ENCODE data around the gene TOP3B. TPM values are rescaled to one million over a fixed set of nuclear protein-coding genes. Genes with fewer than 3 reads are reported as not detected.

TOP3B gene
- total and polyA plus RNA-seq, 2 donors: 17.4 to 18.4 TPM

- WGBS: 97% methylated on average over 5 of the region's 5 CpGs
- H3K9me3 ChIP-seq (ENCODE audit: control insufficient read depth in 2 of 2, insufficient read depth in 1 of 2, low read length in 1 of 2): no peaks in the 10 kb centered on the region
- H3K27ac ChIP-seq (ENCODE audit: low read depth in 1 of 2, low read length in 1 of 2): no peak overlapping the region
- no peak for DNase-seq (ENCODE audit: low read depth in 6 of 9, low spot score in 9 of 9)
- H3K36me3 ChIP-seq (ENCODE audit: control insufficient read depth in 2 of 2, insufficient read depth in 2 of 2, low read length in 1 of 2): peaks cover 89 to 90% of the 10 kb centered on the region in 2 donors
- no peaks in the 10 kb centered on the region for H3K4me1 ChIP-seq (ENCODE audit: control insufficient read depth in 2 of 2, insufficient read depth in 2 of 2, low read length in 2 of 2)
- H3K27me3 ChIP-seq (ENCODE audit: control insufficient read depth in 2 of 2, insufficient read depth in 1 of 2, low read length in 1 of 2): no peaks in the 10 kb centered on the region
- no peak overlapping the region for H3K4me3 ChIP-seq (ENCODE audit: low read length in 2 of 2)
Observed at GRCh38 chr22:21968452-21969129, 14.0 kb downstream of the TOP3B start.

- DNase-seq (ENCODE audit: low read depth in 6 of 9, low spot score in 9 of 9): no peak
- H3K4me3 ChIP-seq (ENCODE audit: low read length in 2 of 2): no peak overlapping the region
- no peaks in the 10 kb centered on the region for H3K27me3 ChIP-seq (ENCODE audit: control insufficient read depth in 2 of 2, insufficient read depth in 1 of 2, low read length in 1 of 2)
- WGBS: 97% methylated on average over 7 of the region's 7 CpGs
- no peak overlapping the region for H3K27ac ChIP-seq (ENCODE audit: low read depth in 1 of 2, low read length in 1 of 2)
- no peaks in the 10 kb centered on the region for H3K4me1 ChIP-seq (ENCODE audit: control insufficient read depth in 2 of 2, insufficient read depth in 2 of 2, low read length in 2 of 2)
- peaks cover 89 to 91% of the 10 kb centered on the region in 2 donors for H3K36me3 ChIP-seq (ENCODE audit: control insufficient read depth in 2 of 2, insufficient read depth in 2 of 2, low read length in 1 of 2)
- no peaks in the 10 kb centered on the region for H3K9me3 ChIP-seq (ENCODE audit: control insufficient read depth in 2 of 2, insufficient read depth in 1 of 2, low read length in 1 of 2)
Observed at GRCh38 chr22:21967693-21968271, 14.8 kb downstream of the TOP3B start.

- 96% methylated on average over 16 of the region's 16 CpGs for WGBS
- no peaks in the 10 kb centered on the region for H3K9me3 ChIP-seq (ENCODE audit: control insufficient read depth in 2 of 2, insufficient read depth in 1 of 2, low read length in 1 of 2)
- H3K4me3 ChIP-seq (ENCODE audit: low read length in 2 of 2): no peak overlapping the region
- H3K4me1 ChIP-seq (ENCODE audit: control insufficient read depth in 2 of 2, insufficient read depth in 2 of 2, low read length in 2 of 2): no peaks in the 10 kb centered on the region
- H3K27me3 ChIP-seq (ENCODE audit: control insufficient read depth in 2 of 2, insufficient read depth in 1 of 2, low read length in 1 of 2): no peaks in the 10 kb centered on the region
- H3K27ac ChIP-seq (ENCODE audit: low read depth in 1 of 2, low read length in 1 of 2): no peak overlapping the region
- H3K36me3 ChIP-seq (ENCODE audit: control insufficient read depth in 2 of 2, insufficient read depth in 2 of 2, low read length in 1 of 2): peaks cover 89 to 94% of the 10 kb centered on the region in 2 donors
- DNase-seq (ENCODE audit: low read depth in 6 of 9, low spot score in 9 of 9): no peak
Observed at GRCh38 chr22:21966643-21967516, 15.7 kb downstream of the TOP3B start.

GRCh38 chr22:21965762-21966288, 16.8 kb downstream of the TOP3B start:
- H3K4me1 ChIP-seq (ENCODE audit: control insufficient read depth in 2 of 2, insufficient read depth in 2 of 2, low read length in 2 of 2): no peaks in the 10 kb centered on the region
- DNase-seq (ENCODE audit: low read depth in 6 of 9, low spot score in 9 of 9): no peak
- H3K4me3 ChIP-seq (ENCODE audit: low read length in 2 of 2): no peak overlapping the region
- H3K36me3 ChIP-seq (ENCODE audit: control insufficient read depth in 2 of 2, insufficient read depth in 2 of 2, low read length in 1 of 2): peaks cover 89 to 94% of the 10 kb centered on the region in 2 donors
- H3K9me3 ChIP-seq (ENCODE audit: control insufficient read depth in 2 of 2, insufficient read depth in 1 of 2, low read length in 1 of 2): no peaks in the 10 kb centered on the region
- no peak overlapping the region for H3K27ac ChIP-seq (ENCODE audit: low read depth in 1 of 2, low read length in 1 of 2)
- no peaks in the 10 kb centered on the region for H3K27me3 ChIP-seq (ENCODE audit: control insufficient read depth in 2 of 2, insufficient read depth in 1 of 2, low read length in 1 of 2)
- 97% methylated on average over 6 of the region's 6 CpGs for WGBS

- no peaks in the 10 kb centered on the region for H3K9me3 ChIP-seq (ENCODE audit: control insufficient read depth in 2 of 2, insufficient read depth in 1 of 2, low read length in 1 of 2)
- no peaks in the 10 kb centered on the region for H3K27me3 ChIP-seq (ENCODE audit: control insufficient read depth in 2 of 2, insufficient read depth in 1 of 2, low read length in 1 of 2)
- 98% methylated on average over 6 of the region's 6 CpGs for whole genome bisulfite sequencing
- no peak overlapping the region for H3K27ac ChIP-seq (ENCODE audit: low read depth in 1 of 2, low read length in 1 of 2)
- H3K4me3 ChIP-seq (ENCODE audit: low read length in 2 of 2): no peak overlapping the region
- DNase-seq (ENCODE audit: low read depth in 6 of 9, low spot score in 9 of 9): no peak
- no peaks in the 10 kb centered on the region for H3K4me1 ChIP-seq (ENCODE audit: control insufficient read depth in 2 of 2, insufficient read depth in 2 of 2, low read length in 2 of 2)
- peaks cover 86 to 94% of the 10 kb centered on the region in 2 donors for H3K36me3 ChIP-seq (ENCODE audit: control insufficient read depth in 2 of 2, insufficient read depth in 2 of 2, low read length in 1 of 2)
Observed at GRCh38 chr22:21964918-21965484, 17.6 kb downstream of the TOP3B start.

GRCh38 chr22:21964234-21964633, 18.4 kb downstream of the TOP3B start:
- H3K36me3 ChIP-seq (ENCODE audit: control insufficient read depth in 2 of 2, insufficient read depth in 2 of 2, low read length in 1 of 2): peaks cover 88 to 96% of the 10 kb centered on the region in 2 donors
- no peak overlapping the region for H3K4me3 ChIP-seq (ENCODE audit: low read length in 2 of 2)
- H3K9me3 ChIP-seq (ENCODE audit: control insufficient read depth in 2 of 2, insufficient read depth in 1 of 2, low read length in 1 of 2): no peaks in the 10 kb centered on the region
- 99% methylated on average over 15 of the region's 15 CpGs for WGBS
- no peak for DNase-seq (ENCODE audit: low read depth in 6 of 9, low spot score in 9 of 9)
- H3K27ac ChIP-seq (ENCODE audit: low read depth in 1 of 2, low read length in 1 of 2): no peak overlapping the region
- no peaks in the 10 kb centered on the region for H3K27me3 ChIP-seq (ENCODE audit: control insufficient read depth in 2 of 2, insufficient read depth in 1 of 2, low read length in 1 of 2)
- no peaks in the 10 kb centered on the region for H3K4me1 ChIP-seq (ENCODE audit: control insufficient read depth in 2 of 2, insufficient read depth in 2 of 2, low read length in 2 of 2)

- Histone ChIP-seq H3K9me3 (ENCODE audit: control insufficient read depth in 2 of 2, insufficient read depth in 1 of 2, low read length in 1 of 2) (no peaks in the 10 kb centered on the region), H3K4me3 (ENCODE audit: low read length in 2 of 2) (no peak overlapping the region), H3K27me3 (ENCODE audit: control insufficient read depth in 2 of 2, insufficient read depth in 1 of 2, low read length in 1 of 2) (no peaks in the 10 kb centered on the region), H3K27ac (ENCODE audit: low read depth in 1 of 2, low read length in 1 of 2) (no peak overlapping the region), H3K36me3 (ENCODE audit: control insufficient read depth in 2 of 2, insufficient read depth in 2 of 2, low read length in 1 of 2) (peaks cover 89 to 99% of the 10 kb centered on the region in 2 donors), H3K4me1 (ENCODE audit: control insufficient read depth in 2 of 2, insufficient read depth in 2 of 2, low read length in 2 of 2) (no peaks in the 10 kb centered on the region)
- 98% methylated on average over 19 of the region's 19 CpGs for WGBS
- DNase-seq (ENCODE audit: low read depth in 6 of 9, low spot score in 9 of 9): no peak
Observed at GRCh38 chr22:21963790-21964211, 18.8 kb downstream of the TOP3B start.

GRCh38 chr22:21963286-21963685, 19.3 kb downstream of the TOP3B start:
- H3K4me3 ChIP-seq (ENCODE audit: low read length in 2 of 2): no peak overlapping the region
- H3K9me3 ChIP-seq (ENCODE audit: control insufficient read depth in 2 of 2, insufficient read depth in 1 of 2, low read length in 1 of 2): no peaks in the 10 kb centered on the region
- 99% methylated on average over 7 of the region's 7 CpGs for WGBS
- no peak for DNase-seq (ENCODE audit: low read depth in 6 of 9, low spot score in 9 of 9)
- H3K27ac ChIP-seq (ENCODE audit: low read depth in 1 of 2, low read length in 1 of 2): no peak overlapping the region
- no peaks in the 10 kb centered on the region for H3K27me3 ChIP-seq (ENCODE audit: control insufficient read depth in 2 of 2, insufficient read depth in 1 of 2, low read length in 1 of 2)
- peaks cover 87 to 99% of the 10 kb centered on the region in 2 donors for H3K36me3 ChIP-seq (ENCODE audit: control insufficient read depth in 2 of 2, insufficient read depth in 2 of 2, low read length in 1 of 2)
- H3K4me1 ChIP-seq (ENCODE audit: control insufficient read depth in 2 of 2, insufficient read depth in 2 of 2, low read length in 2 of 2): no peaks in the 10 kb centered on the region

- Histone ChIP-seq H3K27ac (ENCODE audit: low read depth in 1 of 2, low read length in 1 of 2) (no peak overlapping the region), H3K4me3 (ENCODE audit: low read length in 2 of 2) (no peak overlapping the region), H3K36me3 (ENCODE audit: control insufficient read depth in 2 of 2, insufficient read depth in 2 of 2, low read length in 1 of 2) (peaks cover 81 to 95% of the 10 kb centered on the region in 2 donors), H3K4me1 (ENCODE audit: control insufficient read depth in 2 of 2, insufficient read depth in 2 of 2, low read length in 2 of 2) (no peaks in the 10 kb centered on the region), H3K27me3 (ENCODE audit: control insufficient read depth in 2 of 2, insufficient read depth in 1 of 2, low read length in 1 of 2) (no peaks in the 10 kb centered on the region), H3K9me3 (ENCODE audit: control insufficient read depth in 2 of 2, insufficient read depth in 1 of 2, low read length in 1 of 2) (no peaks in the 10 kb centered on the region)
- WGBS: 97% methylated on average over 11 of the region's 11 CpGs
- DNase-seq (ENCODE audit: low read depth in 6 of 9, low spot score in 9 of 9): no peak
Observed at GRCh38 chr22:21962655-21962949, 20.0 kb downstream of the TOP3B start.
